ENCODE data around the gene BFAR. TPM values are rescaled to one million over a fixed set of nuclear protein-coding genes. Genes with fewer than 3 reads are reported as not detected.

Gene BFAR, protein sequence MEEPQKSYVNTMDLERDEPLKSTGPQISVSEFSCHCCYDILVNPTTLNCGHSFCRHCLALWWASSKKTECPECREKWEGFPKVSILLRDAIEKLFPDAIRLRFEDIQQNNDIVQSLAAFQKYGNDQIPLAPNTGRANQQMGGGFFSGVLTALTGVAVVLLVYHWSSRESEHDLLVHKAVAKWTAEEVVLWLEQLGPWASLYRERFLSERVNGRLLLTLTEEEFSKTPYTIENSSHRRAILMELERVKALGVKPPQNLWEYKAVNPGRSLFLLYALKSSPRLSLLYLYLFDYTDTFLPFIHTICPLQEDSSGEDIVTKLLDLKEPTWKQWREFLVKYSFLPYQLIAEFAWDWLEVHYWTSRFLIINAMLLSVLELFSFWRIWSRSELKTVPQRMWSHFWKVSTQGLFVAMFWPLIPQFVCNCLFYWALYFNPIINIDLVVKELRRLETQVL
- total RNA-seq = 54.7 to 74.4 TPM (median 67.7 TPM) in 3 replicates
- long read RNA-seq, transcript BFAR-203 (4 exons, 1,414 nt) = minor isoform, 5 of 100 reads
- long read RNA-seq, transcript BFAR-201 (8 exons, 3,039 nt) = major isoform, 70 of 100 reads
- long read RNA-seq, partial matches to known transcripts = 4 of 100 reads
- long read RNA-seq, other reads (novel, unspliced or antisense) = 16 of 100 reads

GRCh38 chr16:14632693-14633569, at the start of gene BFAR:
BFAR (plus strand) TSS chr16:14632951; CDS start chr16:14644347, 11,396 bp downstream.
- peak; percentile 98 for DNase-seq (ENCODE audit: low spot score)
- Mint-ChIP-seq H3K4me3 (ENCODE audit: unreplicated experiment) (peak within 1 kb of the TSS; percentile 96), H3K36me3 (ENCODE audit: low read depth) (no peaks in the 10 kb centered on the region), H3K9me3 (ENCODE audit: low read depth) (peaks cover 4% of the 10 kb centered on the region), H3K27me3 (ENCODE audit: low read depth) (no peaks in the 10 kb centered on the region), H3K4me1 (ENCODE audit: low read depth) (peaks cover 57% of the 10 kb centered on the region), H3K27ac (ENCODE audit: unreplicated experiment) (peak within 1 kb of the TSS; percentile 99)
- TF ChIP-seq CTCF (IDR thresholded peaks at IDR 0.05) = no peak

DNA sequence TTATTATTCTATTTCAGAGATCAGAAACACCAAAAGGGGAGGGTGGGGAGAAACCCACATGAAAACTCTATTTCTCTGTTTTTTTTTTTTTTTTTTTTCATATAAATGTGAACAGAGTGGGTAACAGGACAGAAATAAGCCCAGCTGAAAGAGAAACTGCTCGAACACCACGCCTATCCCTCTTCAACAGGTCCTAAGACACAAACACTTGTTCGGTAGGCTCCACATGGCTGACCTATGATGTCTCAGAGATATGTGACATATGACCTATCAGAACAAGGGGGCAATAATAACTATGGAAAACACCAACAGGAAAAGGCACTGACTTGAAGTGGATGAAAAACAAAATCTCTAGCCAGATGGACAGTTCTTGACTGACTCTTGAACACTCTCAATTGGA, 47.5 kb upstream of the BFAR start:
- peaks cover 34% of the 10 kb centered on the region for H3K36me3 Mint-ChIP-seq (ENCODE audit: low read depth)
- no peaks in the 10 kb centered on the region for H3K9me3 Mint-ChIP-seq (ENCODE audit: low read depth)
- no peak overlapping the region for H3K27ac Mint-ChIP-seq (ENCODE audit: unreplicated experiment)
- no peaks in the 10 kb centered on the region for H3K27me3 Mint-ChIP-seq (ENCODE audit: low read depth)
- TF ChIP-seq CTCF (IDR thresholded peaks at IDR 0.05) = no peak
- DNase-seq (ENCODE audit: low spot score) = no peak
- H3K4me3 Mint-ChIP-seq (ENCODE audit: unreplicated experiment) = no peak overlapping the region
- H3K4me1 Mint-ChIP-seq (ENCODE audit: low read depth) = no peaks in the 10 kb centered on the region

GRCh38 chr16:14586637-14587305, 46.0 kb upstream of the BFAR start:
- no peaks in the 10 kb centered on the region for H3K27me3 Mint-ChIP-seq (ENCODE audit: low read depth)
- H3K4me3 Mint-ChIP-seq (ENCODE audit: unreplicated experiment) = no peak overlapping the region
- no peak for TF ChIP-seq CTCF (IDR thresholded peaks at IDR 0.05)
- H3K27ac Mint-ChIP-seq (ENCODE audit: unreplicated experiment) = no peak overlapping the region
- DNase-seq (ENCODE audit: low spot score) = no peak
- H3K36me3 Mint-ChIP-seq (ENCODE audit: low read depth) = peaks cover 34% of the 10 kb centered on the region
- no peaks in the 10 kb centered on the region for H3K9me3 Mint-ChIP-seq (ENCODE audit: low read depth)
- no peaks in the 10 kb centered on the region for H3K4me1 Mint-ChIP-seq (ENCODE audit: low read depth)

- Mint-ChIP-seq H3K4me1 (ENCODE audit: low read depth) (no peaks in the 10 kb centered on the region), H3K36me3 (ENCODE audit: low read depth) (peaks cover 26% of the 10 kb centered on the region), H3K27ac (ENCODE audit: unreplicated experiment) (no peak overlapping the region), H3K9me3 (ENCODE audit: low read depth) (no peaks in the 10 kb centered on the region), H3K27me3 (ENCODE audit: low read depth) (no peaks in the 10 kb centered on the region), H3K4me3 (ENCODE audit: unreplicated experiment) (no peak overlapping the region)
- no peak for DNase-seq (ENCODE audit: low spot score)
- peak; percentile 81 for TF ChIP-seq CTCF (IDR thresholded peaks at IDR 0.05)
Observed at GRCh38 chr16:14600164-14600563, 32.6 kb upstream of the BFAR start.
